Vagina (tissue), 2 donors: ENCODE measurements around the gene EGFL6. TPM values are rescaled to one million over a fixed set of nuclear protein-coding genes. Genes with fewer than 3 reads are reported as not detected.

Source experiments
- DNase-seq, 2 donors: peaks; one replicate each; pipeline ENCODE4 v3.0.0-alpha.2; 2017; ENCODE audit errors: extremely low spot score in 2 of 2
- H3K27ac ChIP-seq: fragments of 200-600 bp; sonication (generic); one replicate; pipeline ENCODE4 v1.5.1; 2019
- H3K27me3 ChIP-seq: fragments of 200-600 bp; sonication (generic); one replicate; pipeline ENCODE4 v1.5.1; 2019
- H3K36me3 ChIP-seq, 2 donors: fragments of 200-600 bp; sonication (generic); one replicate each; pipeline ENCODE4 v1.5.1; 2017 to 2019
- H3K4me1 ChIP-seq: fragments of 200-600 bp; sonication (generic); one replicate; pipeline ENCODE4 v1.5.1; 2019
- H3K4me3 ChIP-seq, 2 donors: fragments of 200-600 bp; sonication (generic); 1 replicate in 1 of 2; 2 replicates in 1 of 2; pipeline ENCODE4 v1.5.1; 2016 to 2019
- H3K9me3 ChIP-seq: fragments of 200-600 bp; sonication (generic); one replicate; pipeline ENCODE4 v1.5.1; 2019
- POLR2A ChIP-seq, 2 donors: fragments of 450-650 bp; IDR thresholded peaks; one replicate each; pipeline ENCODE4 v1.6.1; 2017; ENCODE audit warnings: antibody characterized with exemption in 2 of 2, mild to moderate bottlenecking in 2 of 2, moderate library complexity in 2 of 2
- POLR2AphosphoS5 ChIP-seq, 2 donors: sonication (generic); formaldehyde crosslinking; IDR thresholded peaks; one replicate each; pipeline ENCODE4 v1.9.0; 2017; ENCODE audit warnings: antibody characterized with exemption in 2 of 2, mild to moderate bottlenecking in 2 of 2, low read depth in 1 of 2; ENCODE audit not compliant: insufficient read depth in 1 of 2
- intact Hi-C: fragments of 100-400 bp; cut with DNase I; formaldehyde crosslinking; loops from one replicate; pipeline ENCODE4 v1.15.1; 2023
- total RNA-seq: library from RNA; depleted of rRNA; stranded (reverse); fragments of >200 nt; gene quantifications from one replicate; pipeline ENCODE4 v1.2.3, GENCODE V29; 2016
- TF ChIP-seq, protein P1 (sequence below), 3 experiments: fragments of 450-650 bp in 2 of 3; fragments of 200-600 bp in 1 of 3; sonication (generic) in 1 of 3; IDR thresholded peaks; one replicate each; pipeline ENCODE4 v1.5.1; 2017 to 2019; ENCODE audit warnings: antibody characterized with exemption in 3 of 3, mild to moderate bottlenecking in 2 of 3, moderate library complexity in 2 of 3

Gene EGFL6
- total RNA-seq, 1 donor from 2014 or later = 0.98 TPM

- H3K27me3 ChIP-seq = no peaks in the 10 kb centered on the region
- H3K36me3 ChIP-seq = no peaks in the 10 kb centered on the region
- TF ChIP-seq POLR2A (IDR thresholded peaks at IDR 0.05) (no peak), POLR2AphosphoS5 (IDR thresholded peaks at IDR 0.05; ENCODE audit: insufficient read depth in 1 of 2, low read depth in 1 of 2) (no peak)
- TF ChIP-seq, protein P1, sequence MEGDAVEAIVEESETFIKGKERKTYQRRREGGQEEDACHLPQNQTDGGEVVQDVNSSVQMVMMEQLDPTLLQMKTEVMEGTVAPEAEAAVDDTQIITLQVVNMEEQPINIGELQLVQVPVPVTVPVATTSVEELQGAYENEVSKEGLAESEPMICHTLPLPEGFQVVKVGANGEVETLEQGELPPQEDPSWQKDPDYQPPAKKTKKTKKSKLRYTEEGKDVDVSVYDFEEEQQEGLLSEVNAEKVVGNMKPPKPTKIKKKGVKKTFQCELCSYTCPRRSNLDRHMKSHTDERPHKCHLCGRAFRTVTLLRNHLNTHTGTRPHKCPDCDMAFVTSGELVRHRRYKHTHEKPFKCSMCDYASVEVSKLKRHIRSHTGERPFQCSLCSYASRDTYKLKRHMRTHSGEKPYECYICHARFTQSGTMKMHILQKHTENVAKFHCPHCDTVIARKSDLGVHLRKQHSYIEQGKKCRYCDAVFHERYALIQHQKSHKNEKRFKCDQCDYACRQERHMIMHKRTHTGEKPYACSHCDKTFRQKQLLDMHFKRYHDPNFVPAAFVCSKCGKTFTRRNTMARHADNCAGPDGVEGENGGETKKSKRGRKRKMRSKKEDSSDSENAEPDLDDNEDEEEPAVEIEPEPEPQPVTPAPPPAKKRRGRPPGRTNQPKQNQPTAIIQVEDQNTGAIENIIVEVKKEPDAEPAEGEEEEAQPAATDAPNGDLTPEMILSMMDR (IDR thresholded peaks at IDR 0.05) = no peak
- H3K4me3 ChIP-seq = no peak overlapping the region
- intact Hi-C loops = no loop called here
- no peak overlapping the region for H3K27ac ChIP-seq
- H3K9me3 ChIP-seq = no peaks in the 10 kb centered on the region
- DNase-seq = no peak
- H3K4me1 ChIP-seq = no peaks in the 10 kb centered on the region
These were observed 12.2 kb downstream of the EGFL6 start for GRCh38 chrX:13581554-13581953.

DNA sequence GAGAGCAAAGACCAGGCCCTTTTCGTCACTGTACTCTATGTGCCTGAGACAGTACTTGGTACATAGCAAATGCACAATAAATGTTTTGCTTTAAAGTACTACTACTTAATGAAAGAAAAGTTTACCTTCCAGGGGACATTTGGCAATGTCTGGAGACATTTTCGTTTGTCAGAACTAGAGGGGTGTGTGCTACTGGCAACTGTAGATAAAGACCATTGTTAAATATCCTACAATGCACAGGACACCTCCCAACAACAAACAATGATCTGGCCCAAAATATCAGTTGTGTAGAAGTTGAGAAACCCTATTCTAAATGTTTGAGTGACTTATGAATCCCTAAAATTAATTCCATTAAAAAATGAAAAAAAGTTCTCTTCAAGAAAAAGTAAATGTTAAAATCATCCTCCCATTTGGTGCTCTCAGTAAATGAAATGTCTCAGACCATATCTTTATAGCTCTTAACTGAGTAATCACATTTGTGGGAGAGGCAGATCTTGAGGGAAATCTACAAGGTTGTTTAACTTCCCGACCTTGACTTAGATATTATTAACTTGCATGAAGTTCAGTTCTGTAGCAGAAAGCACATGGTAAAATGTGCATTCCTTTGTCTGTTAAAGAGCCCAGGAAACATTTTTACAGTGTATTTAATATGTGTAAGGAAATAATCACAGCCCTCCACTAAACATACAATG lies 18.5 kb downstream of the EGFL6 start:
- H3K36me3 ChIP-seq = no peaks in the 10 kb centered on the region
- H3K27ac ChIP-seq = no peak overlapping the region
- no peaks in the 10 kb centered on the region for H3K9me3 ChIP-seq
- H3K4me3 ChIP-seq = no peak overlapping the region
- intact Hi-C loops = no loop called here
- H3K27me3 ChIP-seq = no peaks in the 10 kb centered on the region
- H3K4me1 ChIP-seq = no peaks in the 10 kb centered on the region
- DNase-seq = no peak
- TF ChIP-seq, protein P1 (IDR thresholded peaks at IDR 0.05) = no peak
- TF ChIP-seq POLR2A (IDR thresholded peaks at IDR 0.05) (no peak), POLR2AphosphoS5 (IDR thresholded peaks at IDR 0.05; ENCODE audit: insufficient read depth in 1 of 2, low read depth in 1 of 2) (no peak)

DNA sequence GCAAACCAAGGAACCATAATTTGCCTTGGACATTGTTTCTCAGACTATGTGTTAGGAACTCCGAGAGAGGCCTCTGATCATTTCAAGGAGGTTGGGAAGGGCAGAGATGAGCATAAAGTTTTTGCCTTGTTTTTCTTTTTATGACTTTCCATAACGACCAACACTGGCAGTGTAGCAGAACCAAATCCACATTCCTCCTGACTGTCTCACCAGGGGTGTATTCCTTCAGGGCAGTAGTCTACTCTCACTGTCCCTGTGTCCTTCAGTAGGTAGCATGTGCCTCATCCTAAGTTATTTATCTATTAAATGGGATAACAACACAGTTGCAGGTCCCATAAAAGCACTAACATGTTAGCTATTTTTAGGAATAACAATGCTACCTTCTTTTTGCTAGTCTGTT lies 20.8 kb downstream of the EGFL6 start:
- H3K9me3 ChIP-seq = no peaks in the 10 kb centered on the region
- no peak overlapping the region for H3K4me3 ChIP-seq
- no peaks in the 10 kb centered on the region for H3K27me3 ChIP-seq
- intact Hi-C loops = no loop called here
- no peak for TF ChIP-seq POLR2AphosphoS5 (IDR thresholded peaks at IDR 0.05; ENCODE audit: insufficient read depth in 1 of 2, low read depth in 1 of 2)
- no peak for TF ChIP-seq POLR2A (IDR thresholded peaks at IDR 0.05)
- TF ChIP-seq, protein P1 (IDR thresholded peaks at IDR 0.05) = no peak
- H3K4me1 ChIP-seq = no peaks in the 10 kb centered on the region
- no peak overlapping the region for H3K27ac ChIP-seq
- H3K36me3 ChIP-seq = no peaks in the 10 kb centered on the region
- no peak for DNase-seq

DNA sequence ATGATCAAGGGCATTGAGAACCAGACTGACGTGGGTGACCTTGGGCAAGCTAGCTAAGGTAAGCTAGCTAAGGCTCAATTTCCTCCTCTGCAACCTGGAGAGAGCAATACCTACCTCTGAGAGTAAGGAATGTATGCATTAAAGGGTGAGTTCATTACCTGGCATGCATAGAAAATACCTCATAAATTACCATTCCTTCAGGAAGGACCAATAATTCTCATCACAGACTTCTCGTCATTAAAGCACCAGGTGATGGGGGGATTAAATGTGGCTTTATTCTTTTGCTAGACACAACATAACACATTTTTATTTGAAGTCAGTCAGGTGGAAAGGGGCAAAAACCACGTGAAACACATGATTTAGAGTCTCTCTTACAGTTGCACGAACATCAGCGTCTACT lies 21.5 kb downstream of the EGFL6 start:
- H3K9me3 ChIP-seq = no peaks in the 10 kb centered on the region
- H3K27me3 ChIP-seq = no peaks in the 10 kb centered on the region
- no peak overlapping the region for H3K4me3 ChIP-seq
- DNase-seq = no peak
- no peak for TF ChIP-seq POLR2AphosphoS5 (IDR thresholded peaks at IDR 0.05; ENCODE audit: insufficient read depth in 1 of 2, low read depth in 1 of 2)
- intact Hi-C loops = no loop called here
- no peaks in the 10 kb centered on the region for H3K4me1 ChIP-seq
- no peak overlapping the region for H3K27ac ChIP-seq
- no peaks in the 10 kb centered on the region for H3K36me3 ChIP-seq

GRCh38 chrX:13597874-13598273 lies 28.5 kb downstream of the EGFL6 start:
- TF ChIP-seq, protein P1 (IDR thresholded peaks at IDR 0.05) = no peak
- no peak for TF ChIP-seq POLR2A (IDR thresholded peaks at IDR 0.05)
- TF ChIP-seq POLR2AphosphoS5 (IDR thresholded peaks at IDR 0.05; ENCODE audit: insufficient read depth in 1 of 2, low read depth in 1 of 2) = no peak
- Histone ChIP-seq H3K27me3 (no peaks in the 10 kb centered on the region), H3K27ac (no peak overlapping the region), H3K36me3 (no peaks in the 10 kb centered on the region), H3K4me3 (no peak overlapping the region), H3K4me1 (no peaks in the 10 kb centered on the region), H3K9me3 (no peaks in the 10 kb centered on the region)
- intact Hi-C loops = no loop called here
- no peak for DNase-seq
